ENCODE measurements around the gene MGRN1.

DNA sequence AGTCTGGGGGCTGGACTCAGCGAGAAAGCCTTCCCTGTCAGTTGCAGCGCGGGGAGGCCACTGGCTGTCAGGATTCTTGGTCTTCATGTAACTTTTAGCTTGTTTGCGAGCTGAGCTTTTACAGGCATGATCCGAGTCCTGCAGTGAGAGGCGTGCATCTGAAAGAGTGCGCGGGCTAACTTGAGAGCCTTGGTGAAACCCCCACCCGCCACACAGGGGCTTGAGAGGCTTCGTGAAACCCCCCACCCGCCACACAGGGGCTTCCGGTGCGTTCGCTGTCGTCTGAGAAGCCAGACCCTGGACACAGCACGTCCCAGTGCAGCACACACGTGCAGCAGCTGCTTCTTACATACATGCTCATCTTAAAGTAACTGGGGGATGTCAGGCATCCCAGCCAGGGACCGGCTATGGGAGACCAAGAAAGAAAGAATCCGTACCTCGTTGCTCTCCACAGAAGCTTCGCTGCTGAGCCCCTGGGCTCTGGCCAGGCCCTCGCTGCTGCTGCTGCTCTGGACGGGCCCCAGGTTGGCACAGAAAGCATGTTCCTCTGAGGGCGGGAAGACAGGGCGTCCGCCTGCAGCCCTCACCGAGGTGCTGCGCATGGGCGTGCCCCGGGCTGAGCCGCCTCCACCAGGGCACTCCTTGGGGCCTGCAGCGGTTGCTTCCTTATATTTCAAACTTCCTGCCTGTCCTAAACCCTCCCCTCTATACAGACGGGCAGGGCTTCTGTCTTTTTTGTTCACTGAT, 76.5 kb downstream of the MGRN1 start:
- TF ChIP-seq, protein P1, sequence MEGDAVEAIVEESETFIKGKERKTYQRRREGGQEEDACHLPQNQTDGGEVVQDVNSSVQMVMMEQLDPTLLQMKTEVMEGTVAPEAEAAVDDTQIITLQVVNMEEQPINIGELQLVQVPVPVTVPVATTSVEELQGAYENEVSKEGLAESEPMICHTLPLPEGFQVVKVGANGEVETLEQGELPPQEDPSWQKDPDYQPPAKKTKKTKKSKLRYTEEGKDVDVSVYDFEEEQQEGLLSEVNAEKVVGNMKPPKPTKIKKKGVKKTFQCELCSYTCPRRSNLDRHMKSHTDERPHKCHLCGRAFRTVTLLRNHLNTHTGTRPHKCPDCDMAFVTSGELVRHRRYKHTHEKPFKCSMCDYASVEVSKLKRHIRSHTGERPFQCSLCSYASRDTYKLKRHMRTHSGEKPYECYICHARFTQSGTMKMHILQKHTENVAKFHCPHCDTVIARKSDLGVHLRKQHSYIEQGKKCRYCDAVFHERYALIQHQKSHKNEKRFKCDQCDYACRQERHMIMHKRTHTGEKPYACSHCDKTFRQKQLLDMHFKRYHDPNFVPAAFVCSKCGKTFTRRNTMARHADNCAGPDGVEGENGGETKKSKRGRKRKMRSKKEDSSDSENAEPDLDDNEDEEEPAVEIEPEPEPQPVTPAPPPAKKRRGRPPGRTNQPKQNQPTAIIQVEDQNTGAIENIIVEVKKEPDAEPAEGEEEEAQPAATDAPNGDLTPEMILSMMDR (IDR thresholded peaks at IDR 0.05), result no peak
- no peak for TF ChIP-seq EZH2 (IDR thresholded peaks at IDR 0.05; ENCODE audit: borderline replicate concordance, insufficient read depth, low read depth, low read length, poor library complexity, severe bottlenecking)

All from B cell (primary cell).